ENCODE measurements around the gene PRRX2.

- TF ChIP-seq CTCF (IDR thresholded peaks at IDR 0.05) (no peak), POLR2A (IDR thresholded peaks at IDR 0.05) (no peak)
Measured at GRCh38 chr9:129716091-129716490, 50.6 kb downstream of the PRRX2 start.
